Glutamatergic neuron (in vitro differentiated cells): ENCODE measurements around the gene TFF3. TPM values are rescaled to one million over a fixed set of nuclear protein-coding genes. Genes with fewer than 3 reads are reported as not detected.

Source experiments
- DNase-seq: peaks from one replicate; pipeline ENCODE4 v3.0.0; 2022
- H3K27ac Mint-ChIP-seq: one replicate; pipeline ENCODE4 v1.8.0; 2020; ENCODE audit warnings: mild to moderate bottlenecking, mixed read lengths, inconsistent platforms; ENCODE audit not compliant: unreplicated experiment
- H3K27me3 Mint-ChIP-seq: one replicate; pipeline ENCODE4 v1.8.0; 2020; ENCODE audit warnings: mild to moderate bottlenecking, moderate library complexity, mixed read lengths, inconsistent platforms; ENCODE audit not compliant: unreplicated experiment
- H3K36me3 Mint-ChIP-seq: one replicate; pipeline ENCODE4 v1.8.0; 2020; ENCODE audit warnings: mild to moderate bottlenecking, mixed read lengths, inconsistent platforms; ENCODE audit not compliant: unreplicated experiment
- H3K4me1 Mint-ChIP-seq: one replicate; pipeline ENCODE4 v1.8.0; 2020; ENCODE audit warnings: mild to moderate bottlenecking, low read depth, mixed read lengths, inconsistent platforms; ENCODE audit not compliant: unreplicated experiment
- H3K4me3 Mint-ChIP-seq: one replicate; pipeline ENCODE4 v1.8.0; 2020; ENCODE audit warnings: mild to moderate bottlenecking, mixed read lengths, inconsistent platforms; ENCODE audit not compliant: unreplicated experiment
- H3K9me3 Mint-ChIP-seq: one replicate; pipeline ENCODE4 v1.8.0; 2020; ENCODE audit warnings: mild to moderate bottlenecking, moderate library complexity, mixed read lengths, inconsistent platforms; ENCODE audit not compliant: unreplicated experiment
- CTCF ChIP-seq: fragments of 200-600 bp; sonication (generic); IDR thresholded peaks from one replicate; pipeline ENCODE4 v1.5.0; 2021; ENCODE audit not compliant: partially characterized antibody, unreplicated experiment
- total RNA-seq: library from RNA; stranded (reverse); fragmentation: NEBNext Ultra II Directional; extraction: Animal tissue kit (Norgen Biotek cat#: 25700); gene quantifications from one replicate; pipeline ENCODE4 v1.2.1, GENCODE V29; 2021; ENCODE audit not compliant: unreplicated experiment

The TFF3 gene
- total RNA-seq, 1 donor from 2014 or later = not detected

- DNase-seq = no peak
- peaks cover 6% of the 10 kb centered on the region for H3K27me3 Mint-ChIP-seq
- peaks cover 6% of the 10 kb centered on the region for H3K9me3 Mint-ChIP-seq
- H3K4me1 Mint-ChIP-seq = peaks cover 3% of the 10 kb centered on the region
- TF ChIP-seq CTCF = no peak
- H3K27ac Mint-ChIP-seq = no peak within 1 kb of the TSS
- no peak within 1 kb of the TSS for H3K4me3 Mint-ChIP-seq
- peaks cover 36% of the 10 kb centered on the region for H3K36me3 Mint-ChIP-seq
Observed at GRCh38 chr21:42350927-42351426, 35.8 kb upstream of the TFF3 start, which contains the start of gene TFF2. TFF2 (minus strand) TSS chr21:42350994; CDS start chr21:42350957, 37 bp downstream.

GRCh38 chr21:42350318-42350910 is 35.2 kb upstream of the TFF3 start:
- H3K9me3 Mint-ChIP-seq = peaks cover 6% of the 10 kb centered on the region
- peaks cover 3% of the 10 kb centered on the region for H3K27me3 Mint-ChIP-seq
- no peak for TF ChIP-seq CTCF
- H3K27ac Mint-ChIP-seq = no peak overlapping the region
- H3K4me3 Mint-ChIP-seq = no peak overlapping the region
- H3K36me3 Mint-ChIP-seq = peaks cover 31% of the 10 kb centered on the region
- peaks cover 3% of the 10 kb centered on the region for H3K4me1 Mint-ChIP-seq
- no peak for DNase-seq

GRCh38 chr21:42349420-42350317 is 34.5 kb upstream of the TFF3 start:
- Mint-ChIP-seq H3K9me3 (peaks cover 8% of the 10 kb centered on the region), H3K27ac (no peak overlapping the region), H3K4me1 (peaks cover 3% of the 10 kb centered on the region), H3K36me3 (peaks cover 23% of the 10 kb centered on the region), H3K4me3 (no peak overlapping the region), H3K27me3 (peaks cover 3% of the 10 kb centered on the region)
- TF ChIP-seq CTCF = no peak
- no peak for DNase-seq

- TF ChIP-seq CTCF = no peak
- Mint-ChIP-seq H3K9me3 (peaks cover 8% of the 10 kb centered on the region), H3K27me3 (peaks cover 3% of the 10 kb centered on the region), H3K4me1 (peaks cover 3% of the 10 kb centered on the region), H3K4me3 (no peak overlapping the region), H3K36me3 (peaks cover 14% of the 10 kb centered on the region), H3K27ac (no peak overlapping the region)
- DNase-seq = no peak
Observed at GRCh38 chr21:42348762-42349161, 33.6 kb upstream of the TFF3 start.
